Liver (tissue), 3 donors: ENCODE results near the gene AGFG1.
A peak's percentile ranks its signal among the peaks of the same experiment; 100 is the strongest.

Experiments used
- ATF3 ChIP-seq: IDR thresholded peaks from 2 replicates; pipeline ENCODE4 v1.6.1; 2016; ENCODE audit warnings: antibody characterized with exemption
- CTCF ChIP-seq: fragments of 150-350 bp; IDR thresholded peaks from 2 replicates; pipeline ENCODE4 v1.5.1; 2017; ENCODE audit warnings: improper control_type of control experiment, low read depth, low read length; ENCODE audit not compliant: missing input control
- GABPA ChIP-seq, 2 donors: IDR thresholded peaks in 1 of 2; conservative IDR thresholded peaks in 1 of 2; 2 replicates each; pipeline ENCODE4 v1.6.1; 2016; ENCODE audit warnings: antibody characterized with exemption in 2 of 2, mild to moderate bottlenecking in 1 of 2, moderate library complexity in 1 of 2
- RAD21 ChIP-seq, 2 donors: IDR thresholded peaks; 2 replicates each; pipeline ENCODE4 v1.6.1; 2016; ENCODE audit warnings: antibody characterized with exemption in 2 of 2, mild to moderate bottlenecking in 2 of 2
- RXRA ChIP-seq, 2 donors: IDR thresholded peaks; 2 replicates each; pipeline ENCODE4 v1.6.1; 2017 to 2018; ENCODE audit warnings: antibody characterized with exemption in 2 of 2, mild to moderate bottlenecking in 1 of 2
- TAF1 ChIP-seq: conservative IDR thresholded peaks from 2 replicates; pipeline ENCODE4 v1.6.1; 2016; ENCODE audit warnings: antibody characterized with exemption, mild to moderate bottlenecking
- donor health status: healthy.
- donor health status: healthy.

- TF ChIP-seq RAD21 (IDR thresholded peaks at IDR 0.05) (peak; percentile 33 to 50), GABPA (IDR thresholded peaks at IDR 0.05 in 1 of 2, conservative IDR thresholded peaks at IDR 0.05 in 1 of 2) (no peak), ATF3 (peak; percentile 48), CTCF (no peak), RXRA (IDR thresholded peaks at IDR 0.05) (peak; percentile 71 to 83), TAF1 (no peak)
Measured at GRCh38 chr2:227450926-227451654, 20.9 kb upstream of the AGFG1 start.
